ENCODE results near the gene TSFM. TPM values are rescaled to one million over a fixed set of nuclear protein-coding genes. Genes with fewer than 3 reads are reported as not detected.

Gene TSFM
- total RNA-seq, 1 experiment from 2014 or later, result 48.7 TPM

- ATAC-seq, result peak; percentile 61
- Mint-ChIP-seq H3K27me3 (ENCODE audit: low read depth) (no peaks in the 10 kb centered on the region), H3K27ac (peak overlapping the region; percentile 93), H3K4me1 (peaks cover 98% of the 10 kb centered on the region), H3K36me3 (no peaks in the 10 kb centered on the region), H3K4me3 (peak overlapping the region; percentile 46), H3K9me3 (no peaks in the 10 kb centered on the region)
- TF ChIP-seq ZSCAN18 (CRISPR knock-in tag; IDR thresholded peaks at IDR 0.05) (no peak), TCF7 (CRISPR knock-in tag; IDR thresholded peaks at IDR 0.05; ENCODE audit: low read depth) (no peak), ERG (CRISPR knock-in tag; IDR thresholded peaks at IDR 0.05) (no peak), FOXK1 (CRISPR knock-in tag; IDR thresholded peaks at IDR 0.05) (no peak), NR1H2 (CRISPR knock-in tag; IDR thresholded peaks at IDR 0.05) (no peak)
- CTCF ChIA-PET, result interaction anchor here (0.5 to 6.7 kb wide), 10 partner anchors 9 to 1202 kb away, joined by 3 to 77 read pairs (median 8); partner anchors contain the start of gene CTDSP2
- POLR2A ChIA-PET, result interaction anchor here (1.0 to 7.8 kb wide), 6 partner anchors 7 to 66 kb away, joined by 3 to 134 read pairs (median 8); partner anchors contain the start of genes CTDSP2 and EEF1AKMT3
- peak; percentile 25 for DNase-seq (ENCODE audit: low spot score)
These were observed 55.4 kb downstream of the TSFM start for GRCh38 chr12:57837864-57838562.

- Mint-ChIP-seq H3K4me1 (peaks cover 98% of the 10 kb centered on the region), H3K4me3 (peak overlapping the region; percentile 12; the same call in 1 of the 2 replicates), H3K9me3 (no peaks in the 10 kb centered on the region), H3K27ac (peak overlapping the region; percentile 91), H3K36me3 (no peaks in the 10 kb centered on the region), H3K27me3 (ENCODE audit: low read depth) (no peaks in the 10 kb centered on the region)
- no peak for DNase-seq (ENCODE audit: low spot score)
- ChIA-PET CTCF (interaction anchor here (0.6 to 4.6 kb wide), 6 partner anchors 8 to 51 kb away, joined by 3 to 27 read pairs (median 6); partner anchors contain the start of gene CTDSP2), POLR2A (interaction anchor here (0.6 to 7.8 kb wide), 4 partner anchors 7 to 91 kb away, joined by 3 to 134 read pairs (median 21); partner anchors contain the start of gene CTDSP2)
- ATAC-seq, result no peak
- no peak for TF ChIP-seq OVOL2 (CRISPR knock-in tag; IDR thresholded peaks at IDR 0.05; ENCODE audit: borderline replicate concordance)
- peak; percentile 67 for TF ChIP-seq PRDM15 (CRISPR knock-in tag; IDR thresholded peaks at IDR 0.05)
- TF ChIP-seq ZSCAN18 (CRISPR knock-in tag; IDR thresholded peaks at IDR 0.05), result no peak
- no peak for TF ChIP-seq AFF4 (CRISPR knock-in tag; IDR thresholded peaks at IDR 0.05; ENCODE audit: borderline replicate concordance)
- TF ChIP-seq MXD4 (CRISPR knock-in tag; IDR thresholded peaks at IDR 0.05; ENCODE audit: borderline replicate concordance), result no peak
These were observed 56.2 kb downstream of the TSFM start for GRCh38 chr12:57838594-57839302.
